ENCODE data around the gene UNC5CL. TPM values are rescaled to one million over a fixed set of nuclear protein-coding genes. Genes with fewer than 3 reads are reported as not detected.

The UNC5CL gene
- total RNA-seq, 2 experiments from 2014 or later = 1.8 to 1.9 TPM

DNA sequence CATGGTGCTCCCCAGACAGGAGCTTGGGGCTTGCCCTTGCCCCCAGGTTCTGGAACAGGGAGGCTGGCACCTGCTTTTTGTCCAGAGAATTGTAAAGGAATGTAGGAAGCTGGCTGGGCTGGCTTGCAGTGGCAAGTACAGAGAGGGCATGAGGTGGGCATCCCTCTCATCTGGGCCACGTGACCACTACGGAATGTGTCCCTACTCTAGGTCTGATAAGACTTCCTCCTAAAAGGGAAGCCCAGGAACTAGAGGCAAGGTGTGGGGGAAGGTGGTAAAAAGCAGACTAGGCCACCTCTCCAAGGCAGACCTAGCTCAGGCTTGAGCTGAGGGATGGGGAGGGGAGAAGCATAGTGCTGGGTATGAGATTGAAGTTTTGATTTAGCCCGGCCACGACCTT lies 38.8 kb downstream of the UNC5CL start:
- no peaks in the 10 kb centered on the region for H3K9me3 Mint-ChIP-seq (ENCODE audit: low read depth)
- ChIA-PET CTCF (no interaction called here), POLR2A (no interaction called here)
- DNase-seq (no peak), ATAC-seq (no peak)
- no peaks in the 10 kb centered on the region for H3K36me3 Mint-ChIP-seq (ENCODE audit: low read depth)
- no peak overlapping the region for H3K27ac Mint-ChIP-seq
- H3K4me3 Mint-ChIP-seq = no peak overlapping the region
- no peaks in the 10 kb centered on the region for H3K4me1 Mint-ChIP-seq
- H3K27me3 Mint-ChIP-seq = peaks cover 21% of the 10 kb centered on the region
- intact Hi-C loops (cut with DNase I, micrococcal nuclease) = no loop called here

DNA sequence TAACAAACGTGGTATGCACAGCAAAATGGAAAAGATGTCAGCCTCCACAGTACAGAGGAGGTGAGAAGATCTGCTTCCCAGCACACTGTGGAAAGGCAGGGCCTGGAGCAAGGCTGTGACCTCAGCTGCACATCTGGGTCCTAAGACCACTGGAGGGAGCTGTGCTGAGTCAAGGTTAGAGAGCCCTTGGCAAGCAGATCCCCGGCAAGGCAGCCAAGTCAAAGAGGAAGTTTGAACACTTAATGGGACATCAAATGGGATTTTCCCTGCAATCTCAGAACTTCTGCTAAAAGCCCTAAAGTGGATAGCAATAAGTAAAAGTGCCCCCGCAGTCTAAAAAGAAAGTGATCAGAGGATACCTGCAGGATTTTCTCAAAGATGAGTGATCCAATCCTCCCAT lies 39.5 kb downstream of the UNC5CL start:
- intact Hi-C loops (cut with DNase I, micrococcal nuclease) = no loop called here
- ChIA-PET CTCF (interaction anchor here (0.7 to 2.3 kb wide), 2 partner anchors 28 to 35 kb away, joined by 3 to 10 read pairs; no protein-coding TSS in a partner anchor), POLR2A (no interaction called here)
- no peaks in the 10 kb centered on the region for H3K4me1 Mint-ChIP-seq
- DNase-seq (peak; percentile 30), ATAC-seq (no peak)
- H3K9me3 Mint-ChIP-seq (ENCODE audit: low read depth) = no peaks in the 10 kb centered on the region
- H3K27me3 Mint-ChIP-seq = peaks cover 20% of the 10 kb centered on the region
- no peak overlapping the region for H3K4me3 Mint-ChIP-seq
- H3K27ac Mint-ChIP-seq = no peak overlapping the region
- no peaks in the 10 kb centered on the region for H3K36me3 Mint-ChIP-seq (ENCODE audit: low read depth)

DNA sequence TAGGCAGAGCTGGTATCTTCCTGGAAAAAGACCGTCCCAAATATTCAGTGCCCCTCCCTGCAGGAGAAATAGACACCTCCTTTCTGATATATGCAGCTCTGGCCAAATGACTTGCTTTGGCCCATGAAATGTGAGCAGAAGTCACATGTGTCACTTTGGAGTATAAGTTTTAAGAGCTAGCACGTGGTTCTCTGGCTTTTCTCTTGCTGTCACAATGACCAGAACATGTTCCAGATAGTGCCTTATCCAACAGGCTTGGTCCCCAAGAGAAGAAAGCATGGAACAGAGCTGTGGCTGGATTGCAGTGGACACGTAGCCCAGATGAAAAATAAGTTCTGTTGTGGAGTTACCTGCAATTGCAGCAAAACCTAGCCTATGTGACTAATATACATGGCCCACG lies 40.4 kb downstream of the UNC5CL start:
- POLR2A ChIA-PET = interaction anchor here (0.6 to 0.7 kb wide), 2 partner anchors 30 to 238 kb away, joined by 3 to 5 read pairs; no protein-coding TSS in a partner anchor
- H3K27me3 Mint-ChIP-seq = peaks cover 21% of the 10 kb centered on the region
- intact Hi-C loops (cut with DNase I, micrococcal nuclease) = no loop called here

DNA sequence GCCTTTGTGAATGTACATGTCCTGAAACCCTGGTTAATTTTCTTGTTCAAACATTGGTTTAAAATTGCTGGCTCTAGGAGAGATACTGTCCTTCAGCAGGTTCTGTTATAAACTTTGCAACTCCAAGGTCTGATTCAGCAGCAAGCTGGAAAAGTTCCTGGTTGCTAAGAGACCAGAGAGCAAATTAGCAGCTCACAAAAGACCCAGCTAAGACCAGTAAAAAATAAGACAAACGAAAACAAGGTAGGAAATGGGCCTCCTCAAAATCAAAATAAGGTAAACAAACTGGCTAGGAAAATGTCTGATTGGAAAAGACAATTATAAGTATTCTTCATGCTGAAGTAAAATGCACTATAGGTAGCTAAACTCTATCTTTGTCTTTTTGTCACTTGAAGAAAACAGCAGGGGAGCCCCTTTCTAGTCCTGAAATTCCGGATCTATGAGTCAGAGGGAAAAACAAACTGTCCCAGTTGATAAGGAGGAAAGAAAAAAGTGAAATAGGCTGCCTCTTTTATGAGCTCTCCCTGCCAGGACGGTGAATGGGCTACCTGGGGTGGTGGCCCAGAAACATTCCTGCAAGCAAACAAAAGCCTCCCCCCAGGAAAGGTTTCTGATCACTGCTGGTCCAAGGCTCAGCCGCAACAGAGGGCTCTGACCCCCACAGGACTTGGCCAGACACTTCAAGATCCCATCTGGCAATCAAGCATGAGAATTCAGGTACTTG lies 41.6 kb downstream of the UNC5CL start:
- H3K9me3 Mint-ChIP-seq (ENCODE audit: low read depth) = no peaks in the 10 kb centered on the region
- no peak overlapping the region for H3K4me3 Mint-ChIP-seq
- H3K4me1 Mint-ChIP-seq = no peaks in the 10 kb centered on the region
- ATAC-seq (no peak), DNase-seq (no peak)
- H3K36me3 Mint-ChIP-seq (ENCODE audit: low read depth) = no peaks in the 10 kb centered on the region
- ChIA-PET CTCF (interaction anchor here (0.6 to 2.3 kb wide), 5 partner anchors 13 to 337 kb away, joined by 3 to 10 read pairs (median 4); no protein-coding TSS in a partner anchor), POLR2A (interaction anchor here (0.6 kb wide), 1 partner anchor 176 kb away, joined by 4 read pairs; no protein-coding TSS in a partner anchor)
- intact Hi-C loops (cut with DNase I, micrococcal nuclease) = no loop called here
- H3K27ac Mint-ChIP-seq = no peak overlapping the region
- H3K27me3 Mint-ChIP-seq = peaks cover 17% of the 10 kb centered on the region

More for the DNA sequence above, 40.4 kb downstream of the UNC5CL start:
- DNase-seq = no peak
- H3K36me3 Mint-ChIP-seq (ENCODE audit: low read depth) = no peaks in the 10 kb centered on the region
- CTCF ChIA-PET = interaction anchor here (0.6 to 2.3 kb wide), 4 partner anchors 12 to 200 kb away, joined by 3 to 10 read pairs (median 4); partner anchors contain the start of gene TSPO2
- no peak overlapping the region for H3K4me3 Mint-ChIP-seq
- ATAC-seq = no peak
- H3K4me1 Mint-ChIP-seq = no peaks in the 10 kb centered on the region
- no peaks in the 10 kb centered on the region for H3K9me3 Mint-ChIP-seq (ENCODE audit: low read depth)
- H3K27ac Mint-ChIP-seq = no peak overlapping the region

DNA sequence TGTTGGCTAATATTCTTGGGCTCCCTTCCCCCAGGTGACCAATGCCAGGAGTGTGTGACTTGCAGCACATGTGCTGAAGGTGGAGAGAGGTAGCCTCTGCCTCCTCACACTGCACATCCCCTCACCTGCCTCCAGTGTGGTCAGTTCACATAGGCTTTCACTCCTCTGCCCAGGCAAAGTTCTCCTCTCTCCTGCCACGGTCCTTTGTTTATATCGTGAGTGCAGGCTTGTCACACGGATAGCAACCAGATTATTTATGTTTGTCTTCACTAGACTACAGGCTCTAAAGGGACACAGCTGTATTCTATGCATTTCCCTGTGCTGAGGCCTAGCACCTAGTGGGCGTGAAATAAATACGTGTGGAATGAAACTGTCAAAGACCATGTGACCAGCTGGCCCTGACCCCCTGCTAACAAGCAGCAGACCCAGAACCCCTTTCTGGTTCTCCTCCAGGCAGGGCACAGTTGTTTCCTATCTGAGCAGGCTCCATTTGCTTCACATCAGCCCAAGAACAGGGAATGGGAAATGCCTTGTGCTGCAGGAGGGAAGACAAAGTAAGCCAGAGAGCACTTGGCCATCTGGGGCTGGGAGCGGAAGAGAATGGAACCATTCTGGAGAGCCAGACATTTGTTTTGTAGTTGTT lies 42.3 kb downstream of the UNC5CL start:
- DNase-seq = no peak
- intact Hi-C loops (cut with DNase I, micrococcal nuclease) = no loop called here
- H3K27ac Mint-ChIP-seq = no peak overlapping the region
- no peak overlapping the region for H3K4me3 Mint-ChIP-seq
- no peaks in the 10 kb centered on the region for H3K4me1 Mint-ChIP-seq
- peaks cover 17% of the 10 kb centered on the region for H3K27me3 Mint-ChIP-seq
- ChIA-PET CTCF (no interaction called here), POLR2A (interaction anchor here (0.6 kb wide), 1 partner anchor 177 kb away, joined by 4 read pairs; no protein-coding TSS in a partner anchor)
- ATAC-seq = no peak
- H3K9me3 Mint-ChIP-seq (ENCODE audit: low read depth) = no peaks in the 10 kb centered on the region
- H3K36me3 Mint-ChIP-seq (ENCODE audit: low read depth) = no peaks in the 10 kb centered on the region

DNA sequence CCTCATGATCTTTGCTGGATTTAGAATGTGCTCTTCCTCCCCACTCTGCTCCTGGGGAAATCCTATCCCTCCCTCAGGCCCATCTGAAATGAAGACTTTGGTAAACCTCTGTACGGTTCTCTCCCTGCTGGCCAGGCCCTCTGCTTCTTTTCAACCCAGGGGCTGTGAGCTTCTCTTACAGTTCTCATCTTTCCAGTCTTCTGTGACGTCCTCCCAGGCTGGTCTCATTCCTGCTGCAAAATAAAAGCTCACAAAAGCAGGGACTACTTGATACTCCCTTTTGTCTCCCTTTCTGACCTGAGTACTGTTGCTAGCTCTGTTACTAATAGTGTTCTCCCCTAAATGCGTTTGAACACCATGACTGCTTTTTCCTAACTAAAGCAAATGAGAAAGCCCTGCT lies 46.3 kb downstream of the UNC5CL start:
- ChIA-PET POLR2A (no interaction called here), CTCF (interaction anchor here (1.0 kb wide), 1 partner anchor 9 kb away, joined by 4 read pairs; no protein-coding TSS in a partner anchor)
- ATAC-seq (no peak), DNase-seq (no peak)
- no peak overlapping the region for H3K4me3 Mint-ChIP-seq
- intact Hi-C loops (cut with DNase I, micrococcal nuclease) = no loop called here
- H3K4me1 Mint-ChIP-seq = no peaks in the 10 kb centered on the region
- no peak overlapping the region for H3K27ac Mint-ChIP-seq
- peaks cover 28% of the 10 kb centered on the region for H3K27me3 Mint-ChIP-seq
- no peaks in the 10 kb centered on the region for H3K36me3 Mint-ChIP-seq (ENCODE audit: low read depth)
- H3K9me3 Mint-ChIP-seq (ENCODE audit: low read depth) = no peaks in the 10 kb centered on the region

DNA sequence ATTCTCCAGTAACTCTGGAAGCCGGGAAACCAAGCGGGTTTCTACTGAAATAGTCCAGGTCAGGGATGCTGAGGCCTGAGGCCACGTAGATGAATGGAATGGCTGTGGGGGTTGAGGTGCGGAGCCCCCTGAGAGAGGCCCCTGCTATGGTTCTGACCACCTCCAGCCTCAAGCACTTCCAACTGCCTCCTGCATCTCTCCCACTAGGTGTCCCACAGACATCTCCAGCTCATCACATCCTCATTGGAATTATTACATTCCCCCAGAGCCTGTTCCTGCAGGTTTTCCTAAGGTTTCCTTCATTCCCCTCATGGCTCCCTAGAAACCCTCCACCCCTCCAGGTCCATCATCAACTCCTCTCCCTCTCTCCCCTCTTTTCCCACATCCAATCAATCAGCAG lies 48.7 kb downstream of the UNC5CL start:
- Mint-ChIP-seq H3K4me1 (no peaks in the 10 kb centered on the region), H3K36me3 (ENCODE audit: low read depth) (no peaks in the 10 kb centered on the region), H3K4me3 (no peak overlapping the region), H3K27me3 (peaks cover 30% of the 10 kb centered on the region), H3K9me3 (ENCODE audit: low read depth) (no peaks in the 10 kb centered on the region), H3K27ac (no peak overlapping the region)
- ChIA-PET CTCF (interaction anchor here (1.1 kb wide), 1 partner anchor 12 kb away, joined by 8 read pairs; no protein-coding TSS in a partner anchor), POLR2A (no interaction called here)
- ATAC-seq = no peak
- intact Hi-C loops (cut with DNase I, micrococcal nuclease) = no loop called here
- DNase-seq = no peak

DNA sequence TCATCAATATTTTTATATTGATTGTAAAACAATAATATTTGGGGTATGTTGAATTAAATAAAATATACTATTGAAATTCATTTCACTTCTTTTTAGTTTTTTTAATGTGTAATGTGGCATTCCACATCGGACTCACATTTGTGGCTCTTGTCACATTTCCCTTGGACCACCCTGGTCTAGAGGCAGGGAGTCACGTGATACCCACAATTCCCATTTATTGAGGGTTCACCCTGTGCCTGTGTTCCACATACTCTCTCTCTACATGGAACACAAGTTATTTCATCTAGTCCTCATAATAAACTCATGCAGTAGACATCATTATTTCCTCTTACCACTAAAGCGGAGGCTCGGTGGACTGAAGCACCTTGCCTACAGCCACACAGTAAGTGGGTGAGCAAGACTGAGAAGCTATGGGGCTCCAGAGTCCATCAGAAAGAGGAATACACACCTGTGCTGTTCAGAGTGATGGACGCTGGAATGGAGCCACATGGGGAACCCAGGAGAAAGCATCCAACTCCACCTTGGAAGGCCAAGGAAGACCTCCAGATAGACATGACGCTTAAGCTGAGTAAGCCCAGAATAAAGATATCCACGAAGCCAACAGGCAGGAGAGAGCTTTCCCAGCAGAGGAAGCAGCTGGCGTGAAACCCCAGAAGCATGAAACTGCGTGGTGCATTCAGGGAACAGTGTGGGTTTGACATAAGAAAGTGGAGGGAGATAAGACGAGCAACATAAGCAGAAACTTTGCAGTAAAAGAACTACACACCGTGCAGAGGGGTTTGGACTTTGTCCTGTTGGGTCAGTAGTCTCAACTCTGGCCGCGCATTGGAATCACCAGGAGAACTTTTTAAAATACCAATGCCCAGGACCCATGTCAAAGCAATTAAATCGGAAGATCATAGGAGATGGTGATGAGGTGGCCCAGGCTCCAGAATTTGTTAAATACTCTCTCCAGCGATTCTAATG lies 49.5 kb downstream of the UNC5CL start:
- no peak overlapping the region for H3K27ac Mint-ChIP-seq
- H3K4me1 Mint-ChIP-seq = no peaks in the 10 kb centered on the region
- intact Hi-C loops (cut with DNase I, micrococcal nuclease) = no loop called here
- no peak for ATAC-seq
- no peaks in the 10 kb centered on the region for H3K9me3 Mint-ChIP-seq (ENCODE audit: low read depth)
- no peak overlapping the region for H3K4me3 Mint-ChIP-seq
- POLR2A ChIA-PET = no interaction called here
- DNase-seq = no peak
- CTCF ChIA-PET = interaction anchor here (1.0 to 1.1 kb wide), 2 partner anchors 12 to 13 kb away, joined by 3 to 8 read pairs; no protein-coding TSS in a partner anchor
- peaks cover 27% of the 10 kb centered on the region for H3K27me3 Mint-ChIP-seq
- no peaks in the 10 kb centered on the region for H3K36me3 Mint-ChIP-seq (ENCODE audit: low read depth)

DNA sequence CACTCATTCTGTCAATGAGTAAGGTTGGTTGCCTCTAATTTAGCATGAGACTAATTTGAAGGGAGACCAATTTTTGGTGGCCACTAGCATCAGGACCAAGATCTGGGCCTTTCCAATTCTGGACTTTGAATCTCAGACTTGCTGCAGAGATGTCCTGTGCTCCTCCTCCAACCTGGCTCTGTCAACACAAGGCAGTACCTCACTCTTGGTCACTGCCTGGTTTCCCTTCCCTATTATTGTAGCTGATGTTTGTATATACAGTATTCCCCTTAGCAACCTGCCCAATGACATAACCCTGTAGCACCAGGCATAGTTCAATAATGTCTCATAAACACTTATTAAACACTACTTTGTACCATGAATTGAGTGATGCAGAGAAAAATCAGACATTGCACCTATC lies 50.4 kb downstream of the UNC5CL start:
- POLR2A ChIA-PET = no interaction called here
- H3K36me3 Mint-ChIP-seq (ENCODE audit: low read depth) = no peaks in the 10 kb centered on the region
- H3K9me3 Mint-ChIP-seq (ENCODE audit: low read depth) = no peaks in the 10 kb centered on the region
- H3K4me1 Mint-ChIP-seq = no peaks in the 10 kb centered on the region
- H3K27ac Mint-ChIP-seq = no peak overlapping the region
- intact Hi-C loops (cut with DNase I, micrococcal nuclease) = no loop called here
- H3K4me3 Mint-ChIP-seq = no peak overlapping the region
- H3K27me3 Mint-ChIP-seq = peaks cover 28% of the 10 kb centered on the region
- DNase-seq (no peak), ATAC-seq (no peak)
- CTCF ChIA-PET = interaction anchor here (1.0 kb wide), 1 partner anchor 13 kb away, joined by 3 read pairs; no protein-coding TSS in a partner anchor

DNA sequence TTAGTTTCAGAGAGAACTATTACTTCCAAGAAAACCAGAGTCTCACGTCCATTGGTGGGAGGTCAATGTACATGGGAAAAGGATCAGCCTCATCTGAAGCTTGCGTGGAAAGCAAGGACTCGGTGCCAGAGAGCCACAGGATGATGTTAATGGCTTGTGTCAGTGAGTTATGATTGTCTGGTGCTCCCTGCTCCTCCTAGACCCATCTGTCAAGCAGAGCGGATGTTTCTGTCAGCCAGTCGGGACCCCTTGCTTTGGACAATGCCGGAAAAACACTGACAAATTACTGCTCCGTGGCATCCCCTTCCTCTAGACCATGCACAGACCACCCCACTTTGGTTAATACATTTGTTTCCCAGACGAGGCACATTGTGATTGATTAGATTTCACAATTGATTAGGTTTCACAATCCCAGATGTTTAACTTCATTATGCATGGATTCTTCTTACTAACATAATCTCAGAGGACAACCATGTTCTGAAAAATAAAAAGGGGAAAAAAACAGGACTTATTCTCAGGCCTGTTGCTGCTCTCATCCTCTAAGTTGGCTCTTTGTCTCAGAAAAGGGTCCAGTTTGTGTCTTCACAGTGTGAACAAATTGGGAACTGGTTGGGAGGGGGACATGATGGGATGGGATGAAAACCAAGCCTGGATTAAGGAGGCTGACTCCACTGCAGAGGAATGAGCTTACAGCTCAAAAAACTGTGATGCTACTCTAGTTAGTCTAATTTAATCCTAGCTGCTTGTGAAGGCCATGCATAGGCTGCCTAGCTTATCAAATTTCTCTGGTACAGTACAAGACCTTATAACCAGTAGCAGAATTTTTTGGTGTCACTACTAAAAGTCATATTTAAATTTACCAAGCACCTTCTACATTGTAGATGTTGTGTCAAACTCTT lies 51.9 kb downstream of the UNC5CL start:
- Mint-ChIP-seq H3K4me1 (no peaks in the 10 kb centered on the region), H3K36me3 (ENCODE audit: low read depth) (no peaks in the 10 kb centered on the region), H3K9me3 (ENCODE audit: low read depth) (no peaks in the 10 kb centered on the region), H3K27me3 (peaks cover 35% of the 10 kb centered on the region), H3K4me3 (no peak overlapping the region), H3K27ac (no peak overlapping the region)
- no peak for ATAC-seq
- POLR2A ChIA-PET = no interaction called here
- intact Hi-C loops (cut with DNase I, micrococcal nuclease) = no loop called here
- DNase-seq = no peak
- CTCF ChIA-PET = interaction anchor here (0.9 kb wide), 1 partner anchor 9 kb away, joined by 4 read pairs; no protein-coding TSS in a partner anchor

Data from activated CD4-positive, alpha-beta T cell treated with anti-CD3 and anti-CD28 coated beads for 36 hours (primary cell).